Suprapubic skin (tissue), 3 donors: ENCODE data around the gene TRIM45.

Experiments used
- POLR2AphosphoS5 ChIP-seq, 3 donors: sonication (generic); formaldehyde crosslinking; IDR thresholded peaks; one replicate each; pipeline ENCODE4 v1.6.1; 2017; ENCODE audit warnings: antibody characterized with exemption in 3 of 3
- TF ChIP-seq, protein P1 (sequence below), 2 donors: fragments of 200-600 bp in 1 of 2; fragments of 450-650 bp in 1 of 2; sonication (generic) in 1 of 2; IDR thresholded peaks; one replicate each; pipeline ENCODE4 v1.5.1; 2016 to 2019; ENCODE audit warnings: antibody characterized with exemption in 2 of 2, mild to moderate bottlenecking in 1 of 2, moderate library complexity in 1 of 2

DNA sequence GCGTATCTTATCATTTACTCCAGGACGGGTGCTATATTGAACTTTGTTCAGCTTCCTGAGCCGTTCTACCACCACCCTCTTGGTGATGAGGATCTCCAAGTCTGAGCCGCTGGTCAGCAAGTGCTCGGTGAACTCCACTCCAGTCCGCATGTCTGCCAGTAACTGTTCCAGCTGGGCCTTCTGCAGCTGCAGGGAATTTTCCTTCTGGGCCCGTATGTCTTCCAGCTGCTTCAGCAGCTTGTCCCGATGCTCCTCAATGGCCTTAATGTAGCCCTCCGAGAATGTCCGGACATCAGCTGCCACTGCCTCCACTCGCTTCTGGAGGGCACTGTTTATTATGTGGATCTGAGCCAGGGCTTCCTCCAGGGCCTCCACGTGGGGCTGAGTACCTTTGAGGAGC, 3.4 kb downstream of the TRIM45 start:
- TF ChIP-seq, protein P1, sequence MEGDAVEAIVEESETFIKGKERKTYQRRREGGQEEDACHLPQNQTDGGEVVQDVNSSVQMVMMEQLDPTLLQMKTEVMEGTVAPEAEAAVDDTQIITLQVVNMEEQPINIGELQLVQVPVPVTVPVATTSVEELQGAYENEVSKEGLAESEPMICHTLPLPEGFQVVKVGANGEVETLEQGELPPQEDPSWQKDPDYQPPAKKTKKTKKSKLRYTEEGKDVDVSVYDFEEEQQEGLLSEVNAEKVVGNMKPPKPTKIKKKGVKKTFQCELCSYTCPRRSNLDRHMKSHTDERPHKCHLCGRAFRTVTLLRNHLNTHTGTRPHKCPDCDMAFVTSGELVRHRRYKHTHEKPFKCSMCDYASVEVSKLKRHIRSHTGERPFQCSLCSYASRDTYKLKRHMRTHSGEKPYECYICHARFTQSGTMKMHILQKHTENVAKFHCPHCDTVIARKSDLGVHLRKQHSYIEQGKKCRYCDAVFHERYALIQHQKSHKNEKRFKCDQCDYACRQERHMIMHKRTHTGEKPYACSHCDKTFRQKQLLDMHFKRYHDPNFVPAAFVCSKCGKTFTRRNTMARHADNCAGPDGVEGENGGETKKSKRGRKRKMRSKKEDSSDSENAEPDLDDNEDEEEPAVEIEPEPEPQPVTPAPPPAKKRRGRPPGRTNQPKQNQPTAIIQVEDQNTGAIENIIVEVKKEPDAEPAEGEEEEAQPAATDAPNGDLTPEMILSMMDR (IDR thresholded peaks at IDR 0.05), result no peak
- no peak for TF ChIP-seq POLR2AphosphoS5 (IDR thresholded peaks at IDR 0.05)
